HG02938 (cell line): Measurements from ENCODE around the gene LPP.

Experiments used
- ATAC-seq: cut with Tn5 transposase; IDR thresholded peaks from one replicate; pipeline ENCODE4 v1.9.1; 2021; ENCODE audit warnings: mild to moderate bottlenecking, moderate library complexity; ENCODE audit not compliant: unreplicated experiment

The LPP gene

DNA sequence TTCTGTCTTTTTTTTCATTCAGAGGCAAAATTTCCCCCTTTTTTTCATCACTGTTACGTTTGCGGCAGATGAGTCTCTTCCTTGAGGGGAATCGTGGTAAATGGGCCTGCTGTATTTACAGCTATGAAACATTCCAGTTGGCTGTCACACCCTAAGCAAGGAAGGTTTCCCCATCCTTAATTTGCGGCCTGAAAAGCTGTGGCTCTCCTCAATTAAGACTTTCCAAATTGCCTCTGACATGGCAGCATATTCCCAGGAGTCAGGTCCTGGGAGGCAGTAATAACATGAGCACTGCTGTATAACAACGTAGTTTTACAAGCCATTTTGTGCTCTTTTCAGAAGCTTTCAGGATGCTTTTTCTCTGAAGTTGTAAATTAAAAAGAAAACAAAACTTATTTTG is 420.9 kb downstream of the LPP start:
- ATAC-seq: no peak

DNA sequence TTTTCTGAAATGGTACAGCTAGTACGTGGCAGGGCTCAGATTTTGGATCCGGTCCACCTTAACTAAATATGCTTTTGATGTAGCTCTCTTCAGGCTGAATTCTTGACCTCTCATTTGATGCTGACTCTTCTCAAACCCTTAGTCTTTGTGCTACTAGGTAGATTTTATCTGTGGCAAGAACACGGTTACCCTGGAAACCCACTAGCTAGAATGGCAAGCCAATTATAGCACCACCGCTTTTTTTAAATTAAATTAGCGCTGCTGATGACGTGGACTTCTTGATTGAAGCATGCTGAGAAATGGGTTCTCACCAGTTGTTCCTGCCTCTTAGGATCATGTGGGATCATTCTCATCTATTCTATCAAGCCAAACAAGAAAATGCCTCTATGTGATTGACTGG is 421.5 kb downstream of the LPP start:
- no peak for ATAC-seq

GRCh38 chr3:188577539-188577938 is 423.6 kb downstream of the LPP start:
- no peak for ATAC-seq

DNA sequence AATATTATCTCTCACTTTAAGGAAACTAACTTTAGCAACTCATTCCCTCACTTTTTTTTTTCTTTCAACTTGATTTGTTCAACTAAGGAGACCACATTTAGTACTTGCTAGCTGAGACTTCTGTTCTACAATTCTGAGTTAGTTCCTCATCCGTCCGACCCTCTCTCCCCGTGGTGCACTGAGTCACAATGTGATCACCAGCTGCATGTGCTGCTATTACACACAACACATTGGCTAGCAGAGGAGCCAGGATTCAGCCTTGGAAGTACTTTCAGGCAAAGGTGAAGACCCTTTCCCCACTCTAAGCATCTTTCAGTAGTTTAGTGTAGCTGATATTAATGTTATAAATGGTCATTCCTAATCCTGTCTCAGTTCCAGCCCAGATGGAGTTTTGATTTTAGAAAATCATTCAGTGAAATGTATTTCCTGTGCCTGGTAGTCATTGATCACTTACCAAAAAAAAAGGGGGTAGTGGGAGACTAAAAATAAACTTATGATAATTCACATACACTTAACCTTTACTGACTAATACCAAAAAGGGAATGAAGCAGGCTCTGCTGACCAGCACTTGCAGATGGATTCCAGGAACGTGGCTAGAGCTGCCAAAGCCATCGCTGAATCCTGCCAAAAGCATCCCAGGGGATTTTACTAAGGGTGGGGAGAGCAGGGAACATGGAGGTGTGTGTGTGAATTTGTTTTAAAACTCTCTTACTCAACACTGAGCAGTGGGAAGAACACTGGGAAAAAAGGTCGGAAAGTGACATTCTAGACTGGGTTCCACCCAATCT is 424.8 kb downstream of the LPP start:
- ATAC-seq: no peak

DNA sequence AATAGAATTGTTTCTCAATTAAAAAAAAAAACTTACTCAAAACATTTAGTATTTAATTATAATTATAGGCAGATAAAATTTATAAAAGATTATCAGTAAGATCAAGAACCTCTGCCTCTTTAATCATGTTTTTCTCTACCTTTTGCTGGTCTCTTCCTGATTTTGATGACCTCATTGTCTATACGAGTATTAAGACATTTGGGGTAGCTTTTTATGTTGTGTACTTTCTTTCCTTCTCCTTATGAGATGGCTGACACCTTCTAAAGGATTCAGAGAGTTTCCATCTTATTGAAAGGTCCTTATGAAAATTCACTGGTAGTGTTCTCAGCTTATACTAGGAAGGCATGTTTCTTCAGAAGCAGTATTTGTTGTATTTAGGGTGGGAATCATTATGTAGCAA is 426.3 kb downstream of the LPP start:
- no peak for ATAC-seq

DNA sequence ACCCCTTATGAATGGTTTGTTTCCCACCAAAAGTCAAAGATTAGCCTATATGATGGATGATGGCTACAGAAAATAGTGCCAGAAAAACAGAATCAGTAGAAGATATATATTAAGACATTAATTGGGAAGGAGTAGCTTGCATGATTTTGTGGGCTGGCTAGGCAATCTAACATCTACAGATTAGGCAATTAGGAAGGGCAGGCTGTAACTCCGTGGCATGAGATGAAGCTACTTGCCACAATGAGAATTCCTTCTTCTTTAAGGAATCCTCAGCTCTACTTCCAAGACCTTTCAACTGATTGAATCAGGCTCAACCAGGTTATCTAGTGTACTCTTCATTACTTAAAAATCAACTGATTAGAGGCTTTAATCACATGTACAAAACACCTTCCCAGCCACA is 426.7 kb downstream of the LPP start:
- ATAC-seq: no peak

DNA sequence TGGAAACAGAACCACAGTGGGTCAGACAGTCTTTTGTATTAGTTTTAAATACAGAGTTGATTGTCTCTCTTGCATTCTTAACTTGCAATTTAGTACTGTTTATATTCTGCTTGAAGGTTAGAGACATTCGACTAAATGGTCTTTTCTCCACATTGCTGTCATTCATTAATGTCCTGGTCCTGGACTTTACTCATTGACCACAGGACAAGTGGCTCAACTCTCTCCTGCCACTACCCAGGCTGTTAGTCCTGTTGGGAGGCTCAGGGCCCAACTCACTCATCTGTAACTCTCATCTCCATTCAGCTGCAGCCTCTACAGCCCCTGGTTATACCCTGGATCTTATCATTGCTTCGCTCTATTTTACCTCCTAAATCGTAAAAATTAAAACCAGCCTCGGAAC is 427.4 kb downstream of the LPP start:
- no peak for ATAC-seq

DNA sequence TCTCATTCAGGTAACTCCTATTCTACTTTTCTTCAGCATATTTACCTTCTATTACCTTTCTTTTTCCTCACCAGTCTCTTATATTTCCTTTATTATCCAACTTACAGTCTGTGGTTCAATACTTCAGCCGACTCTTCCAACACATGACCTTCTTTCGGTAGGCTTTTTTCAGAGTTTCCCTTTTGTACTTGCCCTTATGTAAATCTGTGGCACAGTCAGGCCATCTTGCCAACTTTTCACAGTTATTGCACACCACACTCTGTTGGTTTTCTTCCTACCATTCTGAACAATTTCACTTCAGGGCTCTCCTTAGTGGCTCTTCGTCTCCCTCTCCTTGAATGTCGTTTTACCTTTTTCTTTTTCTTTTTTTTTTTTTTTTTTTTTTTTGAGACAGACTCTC is 427.8 kb downstream of the LPP start:
- ATAC-seq: no peak

- ATAC-seq: no peak
Observed at GRCh38 chr3:188583341-188584161, 429.6 kb downstream of the LPP start.

DNA sequence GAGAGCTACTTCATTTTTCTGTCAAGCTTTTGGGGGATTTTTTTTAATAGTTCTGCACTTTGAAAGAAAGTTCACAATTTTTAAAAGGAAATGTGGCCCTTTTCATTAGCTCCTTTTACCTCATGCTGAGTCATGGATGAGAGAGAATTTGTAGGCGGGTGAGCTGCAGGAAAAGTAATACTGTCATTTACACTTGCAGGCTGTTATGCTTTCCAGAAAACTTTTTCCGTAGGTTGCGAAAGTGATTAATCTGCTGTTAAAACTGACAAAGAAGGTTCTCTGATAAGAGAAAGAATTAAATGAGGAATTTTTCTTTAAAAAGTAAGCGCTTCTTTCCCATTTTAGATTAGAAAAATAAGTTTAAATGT is 430.2 kb downstream of the LPP start:
- ATAC-seq: no peak

DNA sequence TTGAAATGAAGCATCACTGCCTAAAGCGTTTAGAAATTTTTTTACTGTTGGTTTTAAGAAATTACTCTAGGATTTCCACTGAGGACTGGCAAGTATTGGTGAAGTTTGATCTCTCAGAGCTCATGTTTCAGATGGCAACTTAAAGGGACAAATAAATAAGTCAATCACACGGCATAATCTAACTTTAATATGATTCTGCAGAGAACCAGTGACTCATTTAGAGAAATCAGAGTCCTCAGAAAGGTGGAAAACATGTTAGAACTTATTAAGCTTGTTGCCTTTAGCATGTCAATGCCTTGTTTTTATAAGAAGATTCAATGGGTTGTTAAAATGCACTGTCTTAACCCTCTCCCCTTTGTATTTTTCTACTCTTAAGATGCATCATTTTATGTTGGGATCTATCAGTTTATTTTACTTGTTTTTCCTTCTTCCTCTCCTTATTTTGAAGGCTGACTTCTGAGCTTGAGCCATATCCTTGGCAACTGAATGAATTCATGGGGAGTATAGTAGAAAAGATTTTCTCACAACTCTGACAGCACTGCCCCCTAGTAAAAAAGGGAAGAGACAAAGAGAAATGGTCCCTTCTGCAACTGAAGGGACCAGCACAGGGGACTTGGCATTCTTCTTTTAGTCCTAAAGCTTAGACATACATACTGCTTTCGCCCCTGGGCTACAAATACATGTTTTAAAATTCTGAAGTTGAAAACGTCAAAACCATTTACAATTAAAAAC is 431.2 kb downstream of the LPP start:
- no peak for ATAC-seq

- no peak for ATAC-seq
Observed at GRCh38 chr3:188589071-188589470, 435.1 kb downstream of the LPP start.

- ATAC-seq: no peak
Observed at GRCh38 chr3:188589771-188590170, 435.8 kb downstream of the LPP start.

DNA sequence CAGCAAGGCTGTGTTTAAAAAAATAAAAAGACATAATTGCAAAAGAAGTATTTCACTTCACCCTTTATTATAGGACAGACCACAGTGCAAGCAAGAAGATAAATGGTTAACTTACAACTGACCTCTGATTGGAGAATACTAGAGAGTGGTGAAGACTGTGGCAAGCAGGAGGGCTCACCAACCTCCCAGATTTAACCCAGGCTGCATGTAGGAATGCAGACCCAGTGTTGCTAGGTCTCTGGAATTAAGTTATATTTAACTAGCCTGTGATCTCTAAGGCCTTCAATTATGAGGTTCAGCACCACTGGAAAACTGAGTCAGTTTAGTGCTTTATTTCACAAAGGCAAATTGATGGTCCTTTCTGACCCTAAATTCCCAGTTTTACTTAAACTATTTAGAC is 436.6 kb downstream of the LPP start:
- no peak for ATAC-seq

DNA sequence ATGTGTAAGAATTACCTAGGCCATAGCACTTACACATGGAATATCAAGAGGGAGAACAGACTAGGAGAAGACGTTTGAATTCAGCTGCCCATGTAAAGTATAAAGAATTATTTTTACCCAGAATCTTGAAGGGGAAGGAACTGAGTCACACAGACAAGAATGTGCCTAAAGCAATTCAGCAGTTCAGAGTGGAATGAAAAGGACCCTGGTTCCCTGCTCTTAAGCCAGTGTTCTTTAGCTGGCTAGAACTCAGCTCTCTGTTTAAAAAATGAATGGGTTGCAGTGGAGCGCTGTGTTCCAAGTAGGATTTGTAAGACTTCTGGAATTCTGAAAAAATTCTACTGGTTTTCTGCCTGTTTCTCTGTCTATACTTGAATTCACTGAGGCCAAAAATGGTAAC is 440.2 kb downstream of the LPP start:
- ATAC-seq: no peak

GRCh38 chr3:188595890-188596376 is 442.0 kb downstream of the LPP start:
- ATAC-seq: no peak

GRCh38 chr3:188598894-188599293 is 444.9 kb downstream of the LPP start:
- no peak for ATAC-seq

- ATAC-seq: no peak
Observed at GRCh38 chr3:188602111-188602510, 448.2 kb downstream of the LPP start.

DNA sequence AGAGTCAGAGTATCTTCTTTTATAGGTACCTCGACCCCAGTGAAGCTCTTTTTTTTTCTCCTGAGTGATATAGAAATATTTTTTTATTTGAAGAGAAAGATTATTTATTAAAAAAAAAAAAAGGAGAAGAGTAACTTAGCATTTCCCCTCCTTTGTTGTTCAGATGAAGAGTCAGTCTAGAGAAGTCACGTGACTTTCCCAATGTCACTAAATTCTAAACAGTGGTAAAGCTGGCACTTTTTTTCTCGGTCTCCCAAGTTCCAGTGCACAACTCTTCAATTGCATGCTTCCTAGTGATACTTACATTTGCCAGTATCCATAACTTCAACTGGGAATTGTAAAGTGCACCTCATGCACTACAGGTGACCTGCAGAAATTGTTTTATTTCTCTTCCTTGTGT is 448.7 kb downstream of the LPP start:
- ATAC-seq: no peak

DNA sequence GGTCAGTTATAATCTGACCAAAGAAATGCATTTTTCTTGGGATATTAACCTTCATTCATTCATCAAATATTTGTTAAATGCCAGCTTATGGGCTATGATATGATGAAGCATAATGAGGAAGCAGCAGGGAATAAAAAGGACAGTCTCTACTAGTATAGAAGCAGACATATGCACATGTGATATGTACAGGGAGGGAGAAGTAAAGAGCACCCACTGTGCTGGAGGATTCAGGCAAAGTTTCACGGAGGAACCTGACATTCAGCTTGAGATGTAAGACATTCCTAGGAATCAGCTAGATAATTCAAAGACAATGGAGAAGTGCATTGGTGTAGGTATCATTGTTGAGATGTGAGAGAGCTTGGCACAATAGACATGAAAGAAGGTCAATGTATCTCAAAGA is 450.7 kb downstream of the LPP start:
- ATAC-seq: no peak

- no peak for ATAC-seq
Observed at GRCh38 chr3:188605231-188605630, 451.3 kb downstream of the LPP start.

GRCh38 chr3:188605905-188606304 is 451.9 kb downstream of the LPP start:
- no peak for ATAC-seq
